ENCODE data around the gene SLC1A4. TPM values are rescaled to one million over a fixed set of nuclear protein-coding genes. Genes with fewer than 3 reads are reported as not detected.

Gene SLC1A4
- total RNA-seq (10 to 100 TPM; 14.3 to 17.8 TPM), polyA plus RNA-seq (ENCODE audit: insufficient read depth, low read depth, low replicate concordance) (28.5 TPM)
- long read RNA-seq, donor 1, full-length matches to known transcripts, result 1 of 200 reads
- long read RNA-seq, donor 1, partial matches to known transcripts, result 199 of 200 reads
- long read RNA-seq, donor 1, other reads (novel, unspliced or antisense), result 0 of 200 reads
- long read RNA-seq, donor 2, result 0 reads

- WGBS, 2 donors, result 0 to 1% methylated on average over 3 to 60 of the region's 109 CpGs
Measured at GRCh38 chr2:64989126-64989981, at the start of gene SLC1A4. Gene SLC1A4, plus strand, starts transcription at chr2:64989399. Its CDS starts 245 bp downstream, at chr2:64989644.

GRCh38 chr2:64941143-64941542, 48.1 kb upstream of the SLC1A4 start:
- H3K27me3 ChIP-seq, result no peaks in the 10 kb centered on the region
- H3K9me3 ChIP-seq, result no peaks in the 10 kb centered on the region
- TF ChIP-seq CTCF (IDR thresholded peaks at IDR 0.05) (no peak), POLR2A (IDR thresholded peaks at IDR 0.05) (no peak)
- 98 to 100% methylated on average over 3 of the region's 3 CpGs for WGBS, 2 donors
- no peak overlapping the region for H3K27ac ChIP-seq
- no peak for DNase-seq
- H3K36me3 ChIP-seq (ENCODE audit: low read depth, missing control alignments), result no peaks in the 10 kb centered on the region
- intact Hi-C loops (cut with DNase I; ENCODE audit: low total_unique reads), result no loop called here
- no peak overlapping the region for H3K4me3 ChIP-seq
- peaks cover 4% of the 10 kb centered on the region for H3K4me1 ChIP-seq

More at GRCh38 chr2:64989126-64989981, at the start of gene SLC1A4:
- Histone ChIP-seq H3K9me3 (no peaks in the 10 kb centered on the region), H3K36me3 (ENCODE audit: low read depth, missing control alignments) (no peaks in the 10 kb centered on the region), H3K4me1 (peaks cover 5% of the 10 kb centered on the region), H3K27ac (peak within 1 kb of the TSS; percentile 85 to 95), H3K27me3 (no peaks in the 10 kb centered on the region), H3K4me3 (peak within 1 kb of the TSS; percentile 69 to 72)
- TF ChIP-seq POLR2A (IDR thresholded peaks at IDR 0.05), result no peak
- no peak for TF ChIP-seq CTCF (IDR thresholded peaks at IDR 0.05)
- intact Hi-C loops (cut with DNase I; ENCODE audit: low total_unique reads), result loop anchor here (5.0 kb wide), 1 partner anchor 67 kb away; no protein-coding TSS in a partner anchor
- peak; percentile 90 for DNase-seq

GRCh38 chr2:64941801-64942200, 47.4 kb upstream of the SLC1A4 start:
- Histone ChIP-seq H3K27ac (no peak overlapping the region), H3K27me3 (no peaks in the 10 kb centered on the region), H3K4me3 (no peak overlapping the region), H3K4me1 (peaks cover 4% of the 10 kb centered on the region), H3K9me3 (no peaks in the 10 kb centered on the region), H3K36me3 (ENCODE audit: low read depth, missing control alignments) (no peaks in the 10 kb centered on the region)
- intact Hi-C loops (cut with DNase I; ENCODE audit: low total_unique reads), result no loop called here
- no peak for DNase-seq
- 63 to 89% methylated on average over 3 to 5 of the region's 5 CpGs for WGBS, 2 donors
- TF ChIP-seq CTCF (IDR thresholded peaks at IDR 0.05) (no peak), POLR2A (IDR thresholded peaks at IDR 0.05) (no peak)

- DNase-seq, result no peak
- Histone ChIP-seq H3K4me1 (peaks cover 9% of the 10 kb centered on the region), H3K9me3 (no peaks in the 10 kb centered on the region), H3K4me3 (no peak overlapping the region), H3K27ac (no peak overlapping the region), H3K36me3 (ENCODE audit: low read depth, missing control alignments) (no peaks in the 10 kb centered on the region), H3K27me3 (no peaks in the 10 kb centered on the region)
- TF ChIP-seq POLR2A (IDR thresholded peaks at IDR 0.05) (no peak), CTCF (IDR thresholded peaks at IDR 0.05) (no peak)
- intact Hi-C loops (cut with DNase I; ENCODE audit: low total_unique reads), result no loop called here
- WGBS, 2 donors, result 89 to 93% methylated on average over 5 of the region's 5 CpGs
Measured at GRCh38 chr2:64942693-64943092, 46.5 kb upstream of the SLC1A4 start.

All from testis (tissue), 5 donors.